HEK293 (cell line): ENCODE results near the gene ANHX.

Source experiments
- OVOL3 ChIP-seq: fragments of 450-650 bp; formaldehyde crosslinking; IDR thresholded peaks from 2 replicates; pipeline ENCODE4 v1.5.1; 2016; ENCODE audit warnings: missing biosample characterization, missing genetic modification characterization
- SP2 ChIP-seq: fragments of 450-650 bp; formaldehyde crosslinking; IDR thresholded peaks from 2 replicates; pipeline ENCODE4 v1.5.1; 2016; ENCODE audit warnings: missing biosample characterization, missing genetic modification characterization
- ZNF169 ChIP-seq: fragments of 450-650 bp; formaldehyde crosslinking; IDR thresholded peaks from 2 replicates; pipeline ENCODE4 v1.5.1; 2016; ENCODE audit warnings: missing biosample characterization, missing genetic modification characterization
- ZNF175 ChIP-seq: fragments of 450-650 bp; formaldehyde crosslinking; IDR thresholded peaks from 2 replicates; pipeline ENCODE4 v1.5.1; 2016; ENCODE audit warnings: missing biosample characterization, missing genetic modification characterization
- ZNF302 ChIP-seq: fragments of 450-650 bp; formaldehyde crosslinking; IDR thresholded peaks from 2 replicates; pipeline ENCODE4 v1.5.1; 2016; ENCODE audit warnings: missing biosample characterization, missing genetic modification characterization, low read depth
- TF ChIP-seq, protein P1 (sequence below): fragments of 450-650 bp; formaldehyde crosslinking; IDR thresholded peaks from 2 replicates; pipeline ENCODE4 v1.5.1; 2016; ENCODE audit warnings: missing biosample characterization, missing genetic modification characterization

DNA sequence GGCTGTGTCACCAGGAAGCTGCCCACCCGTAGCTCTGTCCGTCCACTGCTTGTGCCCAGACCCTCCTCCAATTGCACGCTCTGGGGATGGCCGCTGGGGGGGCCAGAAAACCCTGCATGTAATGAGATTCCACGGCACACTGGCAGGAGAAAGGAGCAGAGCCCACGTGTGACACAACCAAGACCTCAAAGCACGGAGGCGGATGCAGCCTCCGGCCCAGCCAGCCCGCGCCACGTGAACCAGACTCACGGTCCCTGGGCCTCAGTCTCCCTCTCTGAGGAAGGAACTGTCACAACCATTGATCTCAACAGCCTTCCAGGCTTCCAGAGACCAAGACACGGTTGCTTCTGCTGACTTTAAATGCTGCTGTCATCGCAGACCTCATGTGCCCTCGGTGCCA, 14.4 kb downstream of the ANHX start:
- TF ChIP-seq SP2 (tag by site-specific recombination) (no peak), OVOL3 (tag by site-specific recombination) (no peak), ZNF302 (tag by site-specific recombination) (no peak), ZNF169 (tag by site-specific recombination) (no peak), ZNF175 (tag by site-specific recombination) (no peak)
- TF ChIP-seq, protein P1, sequence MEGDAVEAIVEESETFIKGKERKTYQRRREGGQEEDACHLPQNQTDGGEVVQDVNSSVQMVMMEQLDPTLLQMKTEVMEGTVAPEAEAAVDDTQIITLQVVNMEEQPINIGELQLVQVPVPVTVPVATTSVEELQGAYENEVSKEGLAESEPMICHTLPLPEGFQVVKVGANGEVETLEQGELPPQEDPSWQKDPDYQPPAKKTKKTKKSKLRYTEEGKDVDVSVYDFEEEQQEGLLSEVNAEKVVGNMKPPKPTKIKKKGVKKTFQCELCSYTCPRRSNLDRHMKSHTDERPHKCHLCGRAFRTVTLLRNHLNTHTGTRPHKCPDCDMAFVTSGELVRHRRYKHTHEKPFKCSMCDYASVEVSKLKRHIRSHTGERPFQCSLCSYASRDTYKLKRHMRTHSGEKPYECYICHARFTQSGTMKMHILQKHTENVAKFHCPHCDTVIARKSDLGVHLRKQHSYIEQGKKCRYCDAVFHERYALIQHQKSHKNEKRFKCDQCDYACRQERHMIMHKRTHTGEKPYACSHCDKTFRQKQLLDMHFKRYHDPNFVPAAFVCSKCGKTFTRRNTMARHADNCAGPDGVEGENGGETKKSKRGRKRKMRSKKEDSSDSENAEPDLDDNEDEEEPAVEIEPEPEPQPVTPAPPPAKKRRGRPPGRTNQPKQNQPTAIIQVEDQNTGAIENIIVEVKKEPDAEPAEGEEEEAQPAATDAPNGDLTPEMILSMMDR (tag by site-specific recombination), result no peak
